ENCODE measurements around the gene ABLIM2. TPM values are rescaled to one million over a fixed set of nuclear protein-coding genes. Genes with fewer than 3 reads are reported as not detected.
A peak's percentile ranks its signal among the peaks of the same experiment; 100 is the strongest.

The ABLIM2 gene
- total RNA-seq, 3 donors from 2014 or later (not counting 1 experiment from before 2014, with no cell fraction given), result 0.71 to 2.8 (median 1.3) TPM

- Histone ChIP-seq H3K36me3 (ENCODE audit: control insufficient read depth, insufficient read depth, low read length) (no peaks in the 10 kb centered on the region), H3K27me3 (ENCODE audit: control insufficient read depth, insufficient read depth, low read length) (no peaks in the 10 kb centered on the region), H3K4me3 (ENCODE audit: low read length) (no peak overlapping the region), H3K9me3 (ENCODE audit: control insufficient read depth, insufficient read depth, low read length) (no peaks in the 10 kb centered on the region), H3K4me1 (ENCODE audit: control insufficient read depth, insufficient read depth, low read length) (peaks cover 29% of the 10 kb centered on the region), H3K27ac (ENCODE audit: low read length) (no peak overlapping the region)
- no peak for TF ChIP-seq CTCF (IDR thresholded peaks at IDR 0.05)
- no peak overlapping the region for H3K4me3 Mint-ChIP-seq
- WGBS (ENCODE audit: insufficient coverage), result 96% methylated on average over 5 of the region's 5 CpGs
- no peak for ATAC-seq
- H3K36me3 Mint-ChIP-seq, result no peaks in the 10 kb centered on the region
- peaks cover 52 to 66% of the 10 kb centered on the region in 2 donors for H3K4me1 Mint-ChIP-seq
- intact Hi-C loops (cut with micrococcal nuclease), result no loop called here
- DNase-seq, result no peak
- peaks cover 0 to 3% of the 10 kb centered on the region in 2 donors for H3K27me3 Mint-ChIP-seq (ENCODE audit: low read depth in 2 of 2)
- no peaks in the 10 kb centered on the region for H3K9me3 Mint-ChIP-seq
- H3K27ac Mint-ChIP-seq, result peak overlapping the region in 1 of 2 donors; percentile 100
Observed at GRCh38 chr4:7976634-7977033, 182.0 kb downstream of the ABLIM2 start.

- intact Hi-C loops (cut with micrococcal nuclease), result no loop called here
- DNase-seq (no peak), ATAC-seq (no peak)
- no peak overlapping the region for H3K4me3 Mint-ChIP-seq
- H3K36me3 ChIP-seq (ENCODE audit: control insufficient read depth, insufficient read depth, low read length), result no peaks in the 10 kb centered on the region
- no peaks in the 10 kb centered on the region for H3K9me3 Mint-ChIP-seq
- no peak overlapping the region for H3K4me3 ChIP-seq (ENCODE audit: low read length)
- no peaks in the 10 kb centered on the region for H3K36me3 Mint-ChIP-seq
- H3K4me1 ChIP-seq (ENCODE audit: control insufficient read depth, insufficient read depth, low read length), result peaks cover 31% of the 10 kb centered on the region
- TF ChIP-seq CTCF (IDR thresholded peaks at IDR 0.05), result no peak
- H3K27ac ChIP-seq (ENCODE audit: low read length), result no peak overlapping the region
- 95% methylated on average over 7 of the region's 7 CpGs for WGBS (ENCODE audit: insufficient coverage)
- H3K4me1 Mint-ChIP-seq, result peaks cover 46 to 66% of the 10 kb centered on the region in 2 donors
- peak overlapping the region; percentile 7 to 100 for H3K27ac Mint-ChIP-seq
- H3K27me3 ChIP-seq (ENCODE audit: control insufficient read depth, insufficient read depth, low read length), result no peaks in the 10 kb centered on the region
- H3K9me3 ChIP-seq (ENCODE audit: control insufficient read depth, insufficient read depth, low read length), result no peaks in the 10 kb centered on the region
- peaks cover 0 to 3% of the 10 kb centered on the region in 2 donors for H3K27me3 Mint-ChIP-seq (ENCODE audit: low read depth in 2 of 2)
Observed at GRCh38 chr4:7976025-7976424, 182.6 kb downstream of the ABLIM2 start.

- Histone ChIP-seq H3K4me3 (ENCODE audit: low read length) (no peak overlapping the region), H3K4me1 (ENCODE audit: control insufficient read depth, insufficient read depth, low read length) (peaks cover 47% of the 10 kb centered on the region), H3K36me3 (ENCODE audit: control insufficient read depth, insufficient read depth, low read length) (no peaks in the 10 kb centered on the region), H3K27ac (ENCODE audit: low read length) (no peak overlapping the region), H3K9me3 (ENCODE audit: control insufficient read depth, insufficient read depth, low read length) (no peaks in the 10 kb centered on the region), H3K27me3 (ENCODE audit: control insufficient read depth, insufficient read depth, low read length) (no peaks in the 10 kb centered on the region)
- intact Hi-C loops (cut with micrococcal nuclease), result loop anchor here (5.0 kb wide), 1 partner anchor 37 kb away; the partner anchor contains the start of gene AFAP1
- peak overlapping the region in 1 of 2 donors; percentile 100 for H3K27ac Mint-ChIP-seq
- no peaks in the 10 kb centered on the region for H3K27me3 Mint-ChIP-seq (ENCODE audit: low read depth in 2 of 2)
- H3K9me3 Mint-ChIP-seq, result no peaks in the 10 kb centered on the region
- H3K4me1 Mint-ChIP-seq, result peaks cover 55 to 78% of the 10 kb centered on the region in 2 donors
- H3K36me3 Mint-ChIP-seq, result no peaks in the 10 kb centered on the region
- WGBS (ENCODE audit: insufficient coverage), result 100% methylated on average over 1 of the region's 1 CpG
- TF ChIP-seq CTCF (IDR thresholded peaks at IDR 0.05), result no peak
- DNase-seq (no peak), ATAC-seq (no peak)
- peak overlapping the region; percentile 10 for H3K4me3 Mint-ChIP-seq
Observed at GRCh38 chr4:7974425-7974824, 184.2 kb downstream of the ABLIM2 start.

- Histone ChIP-seq H3K4me3 (ENCODE audit: low read length) (no peak overlapping the region), H3K27ac (ENCODE audit: low read length) (peak overlapping the region; percentile 96), H3K9me3 (ENCODE audit: control insufficient read depth, insufficient read depth, low read length) (no peaks in the 10 kb centered on the region), H3K4me1 (ENCODE audit: control insufficient read depth, insufficient read depth, low read length) (peaks cover 56% of the 10 kb centered on the region), H3K36me3 (ENCODE audit: control insufficient read depth, insufficient read depth, low read length) (no peaks in the 10 kb centered on the region), H3K27me3 (ENCODE audit: control insufficient read depth, insufficient read depth, low read length) (no peaks in the 10 kb centered on the region)
- Mint-ChIP-seq H3K4me1 (peaks cover 59 to 83% of the 10 kb centered on the region in 2 donors), H3K27ac (peak overlapping the region; percentile 99 to 100), H3K9me3 (no peaks in the 10 kb centered on the region), H3K4me3 (peak overlapping the region; percentile 84), H3K36me3 (no peaks in the 10 kb centered on the region), H3K27me3 (ENCODE audit: low read depth in 2 of 2) (no peaks in the 10 kb centered on the region)
- no peak for TF ChIP-seq CTCF (IDR thresholded peaks at IDR 0.05)
- intact Hi-C loops (cut with micrococcal nuclease), result loop anchor here (5.0 kb wide), 1 partner anchor 36 kb away; the partner anchor contains the start of gene AFAP1
- peak in 1 of 2 donors; percentile 36 for DNase-seq
- ATAC-seq, result peak; percentile 2 to 28 (median 26)
- 52% methylated on average over 10 of the region's 10 CpGs for WGBS (ENCODE audit: insufficient coverage)
Observed at GRCh38 chr4:7973545-7973981, 185.1 kb downstream of the ABLIM2 start.
